OCI-LY3 (cell line): Measurements from ENCODE around the gene SYNDIG1.
"Not testable (repeated sequence)": the region's sequence is repeated elsewhere in the genome, so short reads cannot be mapped to it uniquely, and the experiment has no call there.

ENCODE experiments used
- H2AFZ ChIP-seq: fragments of 200-600, 300-600 bp; shearing (Covaris generic); 2 replicates; pipeline ENCODE4 v1.6.0; 2014; ENCODE audit warnings: antibody characterized with exemption, low read depth, low read length
- H3K27ac ChIP-seq: fragments of 200-600, 300-600 bp; sonication (generic); 2 replicates; pipeline ENCODE4 v1.5.1; 2014; ENCODE audit warnings: mild to moderate bottlenecking, low read length, moderate library complexity, mixed read lengths
- H3K27me3 ChIP-seq: fragments of 200-600, 300-600 bp; sonication (generic); 2 replicates; pipeline ENCODE4 v1.6.1; 2014; ENCODE audit warnings: low read depth, low read length, mixed read lengths
- H3K36me3 ChIP-seq: fragments of 200-600, 300-600 bp; sonication (generic); replicated peaks from 2 replicates; pipeline ENCODE3; 2014; ENCODE audit warnings: low read depth, low read length, mixed read lengths
- H3K4me1 ChIP-seq: fragments of 300-600, 200-600 bp; sonication (generic); 2 replicates; pipeline ENCODE4 v1.6.1; 2014; ENCODE audit warnings: low read length, mixed read lengths
- H3K4me2 ChIP-seq: fragments of 200-600, 300-600 bp; sonication (generic); 2 replicates; pipeline ENCODE4 v1.6.1; 2014; ENCODE audit warnings: low read length, mixed read lengths
- H3K4me3 ChIP-seq: fragments of 300-600, 200-600 bp; sonication (generic); 2 replicates; pipeline ENCODE4 v1.5.1; 2014; ENCODE audit warnings: antibody characterized with exemption, mild to moderate bottlenecking, low read length, moderate library complexity
- H3K79me2 ChIP-seq: fragments of 300-600, 200-600 bp; shearing (Covaris generic); 2 replicates; pipeline ENCODE4 v1.6.1; 2014; ENCODE audit warnings: mild to moderate bottlenecking, low read length, mixed read lengths
- H3K9ac ChIP-seq: fragments of 300-600, 200-600 bp; shearing (Covaris generic); 2 replicates; pipeline ENCODE4 v1.6.0; 2014; ENCODE audit warnings: mild to moderate bottlenecking, low read length, moderate library complexity
- H3K9me3 ChIP-seq: fragments of 200-600, 300-600 bp; shearing (Covaris generic); 2 replicates; pipeline ENCODE4 v1.6.1; 2014; ENCODE audit warnings: low read length, mixed read lengths; ENCODE audit not compliant: insufficient read depth
- H4K20me1 ChIP-seq: fragments of 200-600, 300-600 bp; sonication (generic); 2 replicates; pipeline ENCODE4 v1.6.1; 2016; ENCODE audit warnings: low read length, mixed read lengths; ENCODE audit not compliant: insufficient read depth
- CTCF ChIP-seq: fragments of 200-600, 300-600 bp; sonication (generic); IDR thresholded peaks from 2 replicates; pipeline ENCODE4 v1.5.1; 2014; ENCODE audit warnings: antibody characterized with exemption, low read length, low read depth
- EZH2phosphoT487 ChIP-seq: fragments of 200-600 bp; shearing (Covaris generic); IDR thresholded peaks from 2 replicates; pipeline ENCODE4 v1.6.1; 2018; ENCODE audit warnings: antibody characterized with exemption, mixed run types, low read depth

SYNDIG1 gene

GRCh38 chr20:24619212-24619611 is 149.8 kb downstream of the SYNDIG1 start:
- Histone ChIP-seq H3K36me3 (no peaks in the 10 kb centered on the region), H3K9me3 (no peaks in the 10 kb centered on the region), H3K27me3 (peaks cover 17% of the 10 kb centered on the region), H2AFZ (no peak overlapping the region), H3K27ac (no peak overlapping the region), H3K79me2 (no peaks in the 10 kb centered on the region), H3K9ac (no peak overlapping the region), H3K4me1 (peaks cover 16% of the 10 kb centered on the region), H3K4me3 (no peak overlapping the region), H3K4me2 (peak overlapping the region; percentile 40), H4K20me1 (no peaks in the 10 kb centered on the region)
- TF ChIP-seq EZH2phosphoT487: no peak
- no peak for TF ChIP-seq CTCF

- Histone ChIP-seq H3K27me3 (peaks cover 9% of the 10 kb centered on the region), H3K79me2 (no peaks in the 10 kb centered on the region), H4K20me1 (no peaks in the 10 kb centered on the region), H3K4me1 (peaks cover 16% of the 10 kb centered on the region), H3K9ac (no peak overlapping the region), H3K36me3 (no peaks in the 10 kb centered on the region), H2AFZ (no peak overlapping the region), H3K4me2 (no peak overlapping the region), H3K27ac (no peak overlapping the region), H3K4me3 (no peak overlapping the region), H3K9me3 (no peaks in the 10 kb centered on the region)
- no peak for TF ChIP-seq EZH2phosphoT487
- TF ChIP-seq CTCF: no peak
These were observed 151.6 kb downstream of the SYNDIG1 start for GRCh38 chr20:24620937-24621519.

- H3K36me3 ChIP-seq: no peaks in the 10 kb centered on the region
- H3K9ac ChIP-seq: no peak overlapping the region
- peaks cover 13% of the 10 kb centered on the region for H3K27me3 ChIP-seq
- no peak for TF ChIP-seq CTCF
- no peak for TF ChIP-seq EZH2phosphoT487
- no peaks in the 10 kb centered on the region for H3K79me2 ChIP-seq
- no peaks in the 10 kb centered on the region for H4K20me1 ChIP-seq
- H3K27ac ChIP-seq: no peak overlapping the region
- H3K4me1 ChIP-seq: peaks cover 16% of the 10 kb centered on the region
- H2AFZ ChIP-seq: no peak overlapping the region
- H3K4me2 ChIP-seq: no peak overlapping the region
- no peaks in the 10 kb centered on the region for H3K9me3 ChIP-seq
- H3K4me3 ChIP-seq: no peak overlapping the region
These were observed 153.4 kb downstream of the SYNDIG1 start for GRCh38 chr20:24622856-24623255.

- not testable (repeated sequence) for H3K9ac ChIP-seq, H3K27me3 ChIP-seq, H3K36me3 ChIP-seq, H4K20me1 ChIP-seq, H3K27ac ChIP-seq, H3K79me2 ChIP-seq, H3K4me3 ChIP-seq, H3K4me2 ChIP-seq, H3K9me3 ChIP-seq, H3K4me1 ChIP-seq, H2AFZ ChIP-seq
These were observed 156.7 kb downstream of the SYNDIG1 start for GRCh38 chr20:24626141-24626540.

- Histone ChIP-seq H3K79me2 (no peaks in the 10 kb centered on the region), H3K9me3 (no peaks in the 10 kb centered on the region), H3K27ac (no peak overlapping the region), H3K4me2 (no peak overlapping the region), H3K4me3 (no peak overlapping the region), H3K27me3 (peaks cover 3% of the 10 kb centered on the region; the same call in 1 of the 2 replicates), H3K4me1 (no peaks in the 10 kb centered on the region), H4K20me1 (no peaks in the 10 kb centered on the region), H3K9ac (no peak overlapping the region), H3K36me3 (no peaks in the 10 kb centered on the region), H2AFZ (no peak overlapping the region)
- no peak for TF ChIP-seq CTCF
- TF ChIP-seq EZH2phosphoT487: no peak
These were observed 157.9 kb downstream of the SYNDIG1 start for GRCh38 chr20:24627291-24627690.
